Neutrophil (primary cell): ENCODE data around the gene RALY.

Experiments used
- H3K27ac ChIP-seq: fragments of 200-600 bp; sonication (generic); 2 replicates; pipeline ENCODE4 v1.5.1; 2016; ENCODE audit warnings: mild to moderate bottlenecking, moderate library complexity
- H3K27me3 ChIP-seq: fragments of 200-600 bp; sonication (generic); 2 replicates; pipeline ENCODE4 v1.6.0; 2016; ENCODE audit warnings: mild to moderate bottlenecking
- H3K36me3 ChIP-seq: fragments of 200-600 bp; sonication (generic); 2 replicates; pipeline ENCODE4 v1.5.1; 2017
- H3K4me1 ChIP-seq, 2 experiments: fragments of 200-600 bp in 1 of 2; sonication (generic) in 1 of 2; 1 replicate in 1 of 2; 2 replicates in 1 of 2; pipeline versions ENCODE4 v1.5.1 to v1.6.1; 2013 to 2016; ENCODE audit warnings: low read depth in 1 of 2, low read length in 1 of 2, mild to moderate bottlenecking in 1 of 2, moderate library complexity in 1 of 2; ENCODE audit not compliant: control insufficient read depth in 1 of 2, insufficient read depth in 1 of 2
- H3K4me3 ChIP-seq, 2 experiments: fragments of 200-600 bp in 1 of 2; sonication (generic) in 1 of 2; 1 replicate in 1 of 2; 2 replicates in 1 of 2; pipeline ENCODE4 v1.5.1; 2013 to 2016; ENCODE audit warnings: low read depth in 1 of 2, low read length in 1 of 2, mild to moderate bottlenecking in 1 of 2, moderate library complexity in 1 of 2
- H3K9me3 ChIP-seq: fragments of 200-600 bp; sonication (generic); 2 replicates; pipeline ENCODE4 v1.5.1; 2016
- TF ChIP-seq, protein P1 (sequence below): fragments of 200-600 bp; sonication (generic); IDR thresholded peaks from 2 replicates; pipeline ENCODE4 v1.5.1; 2016; ENCODE audit warnings: antibody characterized with exemption

The RALY gene

DNA sequence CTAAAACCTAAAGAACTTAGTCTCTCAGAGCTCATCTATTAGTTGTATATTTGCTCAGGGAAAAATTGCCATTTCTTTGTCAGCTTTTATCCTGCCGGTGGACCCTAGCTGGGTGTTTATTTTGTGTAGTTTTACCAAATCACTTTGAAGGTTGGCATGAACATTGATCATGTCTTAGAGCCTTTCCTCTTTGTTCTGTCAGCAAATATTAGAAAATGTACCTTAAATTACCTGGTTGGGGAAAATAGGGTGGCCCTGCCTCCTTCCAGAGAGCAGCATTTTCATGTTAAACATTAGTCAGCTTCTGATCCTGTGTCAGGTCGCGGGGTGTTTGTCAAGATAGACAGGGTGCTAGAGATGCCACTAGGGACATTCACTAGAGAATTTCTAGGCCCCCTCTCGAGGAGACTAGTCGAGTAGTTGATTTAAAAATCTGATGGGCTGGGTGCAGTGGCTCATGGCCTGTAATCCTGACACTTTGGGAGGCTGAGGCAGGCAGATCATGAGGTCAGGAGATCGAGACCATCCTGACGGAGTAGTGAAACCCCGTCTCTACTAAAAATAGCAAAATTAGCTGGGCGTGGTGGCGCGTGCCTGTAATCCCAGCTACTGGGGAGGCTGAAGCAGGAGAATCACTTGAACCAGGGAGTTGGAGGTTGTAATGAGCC, 11.2 kb downstream of the RALY start:
- Histone ChIP-seq H3K27me3 (no peaks in the 10 kb centered on the region), H3K4me3 (no peak overlapping the region), H3K27ac (no peak overlapping the region), H3K9me3 (no peaks in the 10 kb centered on the region), H3K36me3 (peaks cover 3% of the 10 kb centered on the region), H3K4me1 (peaks cover 14 to 25% of the 10 kb centered on the region in 2 experiments)
- TF ChIP-seq, protein P1, sequence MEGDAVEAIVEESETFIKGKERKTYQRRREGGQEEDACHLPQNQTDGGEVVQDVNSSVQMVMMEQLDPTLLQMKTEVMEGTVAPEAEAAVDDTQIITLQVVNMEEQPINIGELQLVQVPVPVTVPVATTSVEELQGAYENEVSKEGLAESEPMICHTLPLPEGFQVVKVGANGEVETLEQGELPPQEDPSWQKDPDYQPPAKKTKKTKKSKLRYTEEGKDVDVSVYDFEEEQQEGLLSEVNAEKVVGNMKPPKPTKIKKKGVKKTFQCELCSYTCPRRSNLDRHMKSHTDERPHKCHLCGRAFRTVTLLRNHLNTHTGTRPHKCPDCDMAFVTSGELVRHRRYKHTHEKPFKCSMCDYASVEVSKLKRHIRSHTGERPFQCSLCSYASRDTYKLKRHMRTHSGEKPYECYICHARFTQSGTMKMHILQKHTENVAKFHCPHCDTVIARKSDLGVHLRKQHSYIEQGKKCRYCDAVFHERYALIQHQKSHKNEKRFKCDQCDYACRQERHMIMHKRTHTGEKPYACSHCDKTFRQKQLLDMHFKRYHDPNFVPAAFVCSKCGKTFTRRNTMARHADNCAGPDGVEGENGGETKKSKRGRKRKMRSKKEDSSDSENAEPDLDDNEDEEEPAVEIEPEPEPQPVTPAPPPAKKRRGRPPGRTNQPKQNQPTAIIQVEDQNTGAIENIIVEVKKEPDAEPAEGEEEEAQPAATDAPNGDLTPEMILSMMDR: no peak

GRCh38 chr20:34006619-34007018, 12.9 kb downstream of the RALY start:
- H3K27me3 ChIP-seq: no peaks in the 10 kb centered on the region
- H3K36me3 ChIP-seq: peaks cover 3% of the 10 kb centered on the region
- H3K27ac ChIP-seq: no peak overlapping the region
- H3K9me3 ChIP-seq: no peaks in the 10 kb centered on the region
- TF ChIP-seq, protein P1: no peak
- peaks cover 20 to 36% of the 10 kb centered on the region in 2 experiments for H3K4me1 ChIP-seq
- no peak overlapping the region for H3K4me3 ChIP-seq

DNA sequence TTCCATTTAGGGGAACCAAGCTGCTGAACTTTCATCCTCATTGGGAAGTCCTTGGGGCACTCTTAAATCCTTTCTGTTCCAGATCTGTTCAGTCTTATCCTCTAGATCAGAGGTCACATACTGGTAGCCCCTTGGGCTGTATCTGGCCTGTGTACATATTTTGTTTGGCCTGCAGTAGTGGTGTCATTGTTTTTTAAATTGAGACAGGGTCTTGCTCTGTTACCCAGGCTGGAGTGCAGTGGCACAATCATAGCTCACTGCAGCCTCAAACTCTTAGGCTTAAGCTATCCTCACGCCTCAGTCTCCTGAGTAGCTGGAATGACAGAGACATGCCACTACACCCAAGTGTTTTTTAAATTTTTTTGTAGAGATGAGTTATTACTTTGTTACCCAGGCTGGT, 14.8 kb downstream of the RALY start:
- Histone ChIP-seq H3K4me3 (no peak overlapping the region), H3K4me1 (peaks cover 20 to 36% of the 10 kb centered on the region in 2 experiments), H3K36me3 (peaks cover 3% of the 10 kb centered on the region), H3K27ac (peak overlapping the region; percentile 61), H3K9me3 (no peaks in the 10 kb centered on the region), H3K27me3 (no peaks in the 10 kb centered on the region)
- TF ChIP-seq, protein P1: no peak

- H3K9me3 ChIP-seq: no peaks in the 10 kb centered on the region
- H3K36me3 ChIP-seq: peaks cover 3% of the 10 kb centered on the region
- H3K27me3 ChIP-seq: no peaks in the 10 kb centered on the region
- peaks cover 20 to 29% of the 10 kb centered on the region in 2 experiments for H3K4me1 ChIP-seq
- H3K27ac ChIP-seq: peak overlapping the region; percentile 61
- H3K4me3 ChIP-seq: no peak overlapping the region
- TF ChIP-seq, protein P1: no peak
These were observed 16.8 kb downstream of the RALY start for GRCh38 chr20:34010405-34010931.

GRCh38 chr20:34011275-34011674, 17.6 kb downstream of the RALY start:
- no peak overlapping the region for H3K4me3 ChIP-seq
- peaks cover 3% of the 10 kb centered on the region for H3K36me3 ChIP-seq
- H3K4me1 ChIP-seq: peaks cover 20 to 29% of the 10 kb centered on the region in 2 experiments
- no peaks in the 10 kb centered on the region for H3K27me3 ChIP-seq
- TF ChIP-seq, protein P1: no peak
- no peaks in the 10 kb centered on the region for H3K9me3 ChIP-seq
- no peak overlapping the region for H3K27ac ChIP-seq
